Ramos (cell line): ENCODE data around the gene LAMA5.

Experiments used
- in situ Hi-C: fragments of 300-500 bp; cut with MboI; formaldehyde crosslinking; loops from one replicate; pipeline ENCODE4 v1.14.3; 2022; ENCODE audit warnings: low sequenced_read_pairs; ENCODE audit not compliant: unreplicated experiment

The LAMA5 gene

DNA sequence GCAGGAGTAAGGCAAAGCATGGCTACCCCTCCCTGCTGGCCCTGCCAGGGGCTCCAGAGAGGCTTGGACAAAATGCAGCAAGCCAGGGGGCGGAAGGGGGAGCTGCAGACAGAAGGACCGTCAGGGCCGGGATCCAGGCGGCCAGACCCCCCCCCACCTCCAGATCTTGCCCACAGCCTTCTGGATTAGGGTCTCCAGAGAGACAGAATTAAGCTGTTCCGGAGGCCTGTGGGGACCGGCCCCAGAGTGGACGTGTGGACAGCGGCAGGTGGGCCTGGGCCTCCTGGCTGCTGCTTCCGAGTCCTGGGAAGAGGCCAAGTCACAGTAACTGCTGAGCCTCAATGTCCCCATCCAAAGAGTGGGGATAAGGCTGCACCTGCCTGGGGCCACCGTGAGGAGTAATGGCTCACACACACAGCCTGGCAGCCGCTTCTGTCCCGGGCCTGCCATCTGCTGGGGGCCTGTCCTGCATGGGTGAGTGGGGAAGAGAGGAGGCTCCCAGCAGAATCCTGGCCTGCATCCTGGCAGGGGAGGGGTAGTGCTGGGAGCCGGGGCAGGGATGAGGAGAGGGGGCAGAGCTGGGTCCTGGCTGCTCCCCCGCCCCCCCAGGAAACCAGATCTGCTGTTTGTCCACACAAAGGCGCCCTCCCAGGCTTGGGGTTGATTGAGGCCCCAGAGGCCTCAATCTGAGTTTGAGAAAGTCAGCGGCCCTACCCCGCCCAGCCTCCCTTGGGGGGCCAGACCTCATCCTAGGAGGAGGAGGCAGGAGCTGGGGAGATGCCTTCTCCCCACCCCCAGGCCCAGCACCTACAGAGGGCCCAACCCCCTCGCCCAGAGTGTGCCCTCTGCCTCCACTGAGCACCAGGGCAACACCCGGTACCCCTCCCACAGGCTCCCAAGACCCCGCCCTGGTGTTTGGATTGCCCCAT, 3.9 kb downstream of the LAMA5 start:
- in situ Hi-C loops: no loop called here

GRCh38 chr20:62362590-62362940, 4.5 kb downstream of the LAMA5 start:
- in situ Hi-C loops: no loop called here

- in situ Hi-C loops: no loop called here
Observed at GRCh38 chr20:62361799-62362589, 5.1 kb downstream of the LAMA5 start.

- in situ Hi-C loops: no loop called here
Observed at GRCh38 chr20:62360854-62361798, 6.0 kb downstream of the LAMA5 start.

GRCh38 chr20:62359491-62360121, 7.5 kb downstream of the LAMA5 start:
- in situ Hi-C loops: no loop called here

DNA sequence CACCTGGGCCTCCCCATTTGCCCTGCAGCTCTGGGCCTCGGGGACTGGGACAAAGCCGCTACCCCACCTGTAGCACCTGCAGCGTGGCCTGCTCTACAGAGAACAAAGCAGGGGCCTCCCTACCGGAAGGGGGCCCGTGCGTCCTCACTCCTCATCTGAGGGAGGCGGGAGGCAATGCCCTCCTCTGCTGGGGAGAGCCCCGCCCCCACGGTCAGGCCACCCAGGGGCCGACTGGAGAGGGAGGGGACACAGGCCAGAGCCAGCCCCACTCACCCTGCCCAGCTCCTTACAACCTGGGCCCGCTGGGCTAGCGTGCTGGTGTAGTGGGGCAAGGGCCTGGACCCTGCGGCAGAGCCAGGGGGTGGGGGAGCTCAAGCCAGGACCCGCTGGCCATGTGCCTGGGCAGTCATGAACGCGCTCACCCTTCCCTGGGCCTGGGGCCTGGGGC, 8.0 kb downstream of the LAMA5 start:
- in situ Hi-C loops: no loop called here

DNA sequence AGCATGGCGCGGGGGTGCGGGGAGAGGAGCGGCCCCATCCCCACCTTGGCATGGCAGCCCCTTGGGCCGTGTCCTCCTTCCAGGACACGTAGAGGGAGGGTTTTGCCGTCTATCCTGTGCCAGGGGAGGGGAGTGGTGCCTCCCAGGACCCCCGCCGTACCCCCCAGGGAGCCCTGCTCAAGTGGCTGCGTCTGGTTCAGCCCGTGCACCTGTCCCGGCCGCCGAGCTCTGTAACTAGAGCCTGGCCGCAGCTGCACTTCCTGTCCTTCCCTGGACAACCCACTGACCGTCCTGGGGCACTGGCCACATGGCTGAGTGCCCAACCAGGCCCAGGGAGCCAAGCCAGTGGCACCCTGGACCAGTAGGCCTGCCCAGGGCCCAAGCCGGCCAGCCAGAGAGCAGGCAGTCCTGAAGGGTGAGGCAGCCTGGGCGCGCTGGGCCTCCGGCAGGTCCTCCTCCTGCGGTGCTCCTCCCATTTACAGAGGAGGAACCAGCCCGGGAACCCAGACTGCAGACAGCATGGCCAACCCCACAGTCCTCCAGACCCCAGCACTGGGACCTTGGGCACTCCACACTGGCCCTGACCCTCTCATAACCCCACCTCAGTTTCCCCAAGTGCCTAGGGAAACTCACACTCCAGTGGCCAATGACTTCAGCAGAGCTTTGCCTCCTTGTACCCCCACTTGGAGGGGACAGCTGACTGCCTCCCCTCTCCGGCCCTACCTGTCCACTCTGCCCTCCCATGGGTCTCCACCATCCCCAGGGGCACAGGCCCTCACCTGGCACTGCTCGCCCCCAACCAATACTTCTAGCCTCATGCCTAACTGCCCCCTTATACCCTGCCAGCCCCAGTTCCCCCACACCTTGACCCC, 8.7 kb downstream of the LAMA5 start:
- in situ Hi-C loops: no loop called here

- in situ Hi-C loops: no loop called here
Observed at GRCh38 chr20:62357681-62358080, 9.4 kb downstream of the LAMA5 start.

DNA sequence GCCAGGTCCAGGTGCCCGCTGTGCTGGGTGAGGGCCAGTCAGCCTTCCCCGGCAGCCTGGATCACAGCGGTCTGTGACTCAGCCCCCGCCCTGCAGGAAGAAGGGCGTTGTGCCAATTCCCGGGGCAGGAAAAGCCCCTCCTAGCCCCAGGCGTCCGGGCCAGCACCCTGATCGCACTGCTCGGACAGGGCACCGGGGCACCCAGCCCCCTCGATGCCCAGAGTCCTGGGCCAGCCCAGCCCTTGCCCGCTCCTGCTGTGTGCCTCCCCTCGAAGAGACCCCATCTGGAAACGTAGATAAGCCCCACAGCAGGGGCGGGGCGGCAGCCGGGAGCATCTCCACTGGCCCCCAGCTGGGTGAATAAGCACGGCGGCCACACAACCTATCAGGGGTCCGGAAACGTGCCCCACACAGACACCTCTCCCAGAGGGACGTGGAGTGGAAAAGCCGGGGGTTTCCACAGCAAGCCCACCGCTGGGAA, 9.9 kb downstream of the LAMA5 start:
- in situ Hi-C loops: no loop called here

DNA sequence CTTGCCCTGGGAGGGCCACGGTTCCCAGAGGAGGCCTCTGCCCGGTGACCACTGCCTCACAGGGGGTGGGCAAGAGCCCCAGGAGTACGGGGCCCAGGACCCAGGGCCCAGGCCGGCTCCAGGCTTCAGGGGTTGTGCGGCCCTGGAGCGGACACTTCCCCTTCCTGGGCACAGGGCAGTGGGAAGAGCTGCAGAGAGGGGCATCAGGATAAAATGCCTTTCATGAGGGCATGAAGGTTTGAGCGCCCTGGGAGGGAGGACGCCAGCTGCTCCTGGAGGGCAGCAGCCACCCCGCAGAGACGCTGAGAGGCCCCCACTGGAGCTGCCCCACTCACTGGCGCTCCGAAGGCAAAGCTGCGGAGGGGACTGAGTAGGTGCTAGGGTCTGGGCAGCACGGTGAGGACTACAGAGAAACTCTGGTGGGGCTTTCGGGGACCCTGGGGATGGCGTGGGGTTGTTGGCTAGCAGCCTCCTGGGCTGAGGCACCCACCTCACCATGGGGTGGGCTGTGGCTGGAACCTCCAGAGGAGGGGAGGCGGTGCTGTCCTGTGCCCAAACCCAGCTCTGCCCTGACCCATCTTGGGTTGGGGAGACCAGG, 10.4 kb downstream of the LAMA5 start:
- in situ Hi-C loops: no loop called here

- in situ Hi-C loops: no loop called here
Observed at GRCh38 chr20:62355878-62356588, 11.1 kb downstream of the LAMA5 start.

GRCh38 chr20:62355516-62355877, 11.6 kb downstream of the LAMA5 start:
- in situ Hi-C loops: no loop called here

DNA sequence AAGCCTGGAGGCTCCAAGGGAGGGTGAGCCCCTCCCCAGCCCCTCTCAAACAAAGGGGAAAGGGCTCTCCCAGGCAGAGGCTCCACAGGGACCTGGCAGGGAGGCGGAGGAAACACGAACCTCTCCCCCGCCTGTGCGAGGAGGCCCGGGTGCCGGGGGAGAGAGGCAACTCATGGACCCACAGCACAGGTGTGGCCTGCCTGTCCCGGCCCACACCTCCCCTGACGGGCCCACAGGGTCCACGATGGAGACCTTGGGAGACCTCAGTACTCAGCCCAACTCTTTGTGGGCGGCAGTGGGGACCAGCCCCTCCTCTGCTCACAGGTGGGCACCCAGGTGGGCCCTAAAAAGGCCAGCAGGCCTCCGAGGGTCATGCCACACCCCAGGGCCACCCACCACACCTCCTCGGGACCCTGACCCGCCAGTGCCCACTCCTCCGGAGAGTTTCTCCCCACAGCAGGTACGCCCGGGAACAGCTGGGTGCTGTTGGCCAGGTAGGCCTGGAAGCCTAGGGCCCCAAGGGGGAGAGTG, 12.2 kb downstream of the LAMA5 start:
- in situ Hi-C loops: no loop called here

GRCh38 chr20:62354031-62354808, 12.9 kb downstream of the LAMA5 start:
- in situ Hi-C loops: no loop called here

- in situ Hi-C loops: no loop called here
Observed at GRCh38 chr20:62353289-62354030, 13.7 kb downstream of the LAMA5 start.
